ENCODE results near the gene VGLL4.

VGLL4 gene

DNA sequence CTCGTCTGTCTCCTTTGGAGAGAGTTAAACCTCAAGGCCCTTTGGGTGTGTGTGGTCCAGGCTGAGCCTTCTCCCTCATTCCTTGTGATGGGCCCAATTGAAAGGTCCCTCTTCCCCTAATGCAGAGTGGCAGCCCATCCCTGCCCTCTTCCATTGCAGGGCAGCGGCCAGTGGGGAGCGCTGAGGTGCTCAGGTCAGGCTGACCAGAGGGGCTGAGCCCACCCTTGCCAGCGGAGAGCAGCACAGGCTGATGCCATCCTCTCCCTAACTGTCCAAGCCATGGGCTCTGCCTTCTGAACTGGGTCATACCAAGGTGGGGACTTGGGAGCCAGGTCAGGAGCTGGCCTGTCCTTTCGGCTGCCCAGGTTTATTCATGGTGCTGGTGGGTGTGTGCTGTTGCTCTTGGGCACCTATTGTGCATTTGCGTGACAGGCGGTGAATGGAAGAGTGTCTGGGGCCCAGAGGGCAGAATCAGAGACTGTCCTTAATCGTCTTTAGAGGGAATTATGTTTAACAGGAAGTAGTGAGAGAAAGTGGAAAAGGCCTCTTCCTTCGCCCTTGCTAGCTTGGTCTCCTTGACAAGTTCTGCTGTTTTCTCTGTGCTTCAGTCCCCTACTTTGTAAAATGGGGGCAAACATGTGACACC lies 96.9 kb downstream of the VGLL4 start:
- ATAC-seq = no peak

GRCh38 chr3:11545186-11545851 lies 98.4 kb downstream of the VGLL4 start:
- no peak for ATAC-seq

DNA sequence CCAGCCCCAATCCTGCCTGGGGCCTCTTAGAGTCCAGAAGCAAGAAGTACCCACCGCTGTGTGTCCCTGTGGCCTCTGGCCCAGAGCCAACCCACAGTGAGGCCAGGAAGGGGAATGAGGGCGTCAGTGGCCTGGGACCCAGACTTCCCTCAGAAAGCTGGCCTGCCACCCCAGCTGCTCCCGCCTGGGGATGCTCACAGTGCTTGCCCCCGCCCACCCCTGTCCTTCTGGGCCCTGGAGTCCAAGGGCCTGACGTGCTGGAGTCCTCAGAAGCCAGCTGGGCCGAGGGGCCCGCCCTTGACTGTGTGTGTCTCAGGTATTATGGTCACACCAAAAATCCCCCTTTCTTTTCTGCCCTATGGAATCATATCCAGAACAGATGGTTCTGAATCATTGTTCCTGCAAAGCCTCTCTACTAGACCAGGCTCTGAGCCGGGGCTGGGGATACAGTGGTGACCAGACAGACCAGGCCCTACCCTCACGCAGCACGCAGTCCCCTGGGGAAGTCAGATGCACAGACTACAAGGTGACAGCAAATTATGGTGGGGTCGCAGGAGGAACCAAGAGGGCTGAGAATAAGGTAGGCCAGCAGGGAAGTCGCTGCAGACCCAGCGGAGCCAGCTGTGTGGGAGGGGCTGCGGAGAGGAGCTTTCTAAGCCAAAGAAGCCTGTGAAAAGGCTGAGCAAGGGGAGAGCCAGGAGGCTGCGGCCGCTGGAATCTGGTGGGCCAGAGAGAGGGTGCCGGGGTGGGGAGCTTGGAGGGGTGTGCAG lies 99.1 kb downstream of the VGLL4 start:
- no peak for ATAC-seq

GRCh38 chr3:11543948-11544387 lies 99.7 kb downstream of the VGLL4 start:
- no peak for ATAC-seq

- ATAC-seq = no peak
These were observed 100.4 kb downstream of the VGLL4 start for GRCh38 chr3:11543141-11543947.

- ATAC-seq = no peak
These were observed 101.2 kb downstream of the VGLL4 start for GRCh38 chr3:11542551-11542950.

DNA sequence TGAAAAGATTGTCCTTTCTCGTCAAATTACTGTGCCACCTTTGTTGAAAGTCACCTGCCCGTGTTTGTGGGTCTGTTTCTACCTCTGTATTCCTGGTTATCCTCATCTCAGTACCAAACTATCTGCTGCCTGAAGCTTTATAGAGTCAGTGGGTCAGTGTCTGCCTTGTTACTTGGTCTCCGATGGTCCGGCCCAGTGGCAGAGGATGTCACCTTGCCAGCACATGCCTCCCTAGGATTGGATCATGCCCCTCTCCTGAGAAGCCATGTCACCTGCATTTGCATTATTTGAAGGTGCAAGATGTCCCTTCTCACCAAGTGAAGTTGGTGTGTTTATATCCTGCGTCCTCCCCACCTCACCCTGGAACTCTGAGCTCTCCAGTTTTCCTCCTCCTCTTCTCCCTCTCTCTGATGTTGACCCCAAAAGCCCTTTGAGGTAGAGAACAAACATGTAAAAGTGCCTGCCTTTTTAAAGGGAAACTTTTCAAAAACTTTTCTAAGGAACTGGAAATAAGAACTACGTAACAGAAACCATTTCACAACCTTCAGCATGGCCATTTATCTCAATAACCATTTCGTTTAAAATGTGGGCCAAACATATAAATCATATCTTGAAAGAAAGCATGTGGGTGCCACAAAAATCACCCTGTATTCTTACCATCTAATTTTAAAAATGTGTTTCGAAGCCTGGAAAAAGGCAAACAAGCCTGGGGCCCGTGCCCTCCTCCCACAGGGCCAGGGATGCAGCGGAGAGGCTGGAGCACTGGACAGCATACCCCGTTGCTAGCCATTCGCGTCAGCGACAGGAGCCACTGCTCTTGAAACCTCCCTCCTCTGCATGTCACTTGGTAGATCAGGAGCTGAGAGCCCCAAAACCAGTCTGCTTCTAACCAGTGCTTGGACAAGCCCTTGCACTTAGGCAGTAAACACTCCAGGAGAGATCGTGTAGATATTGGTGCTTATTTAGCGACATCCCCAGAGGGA lies 102.1 kb downstream of the VGLL4 start:
- no peak for ATAC-seq

DNA sequence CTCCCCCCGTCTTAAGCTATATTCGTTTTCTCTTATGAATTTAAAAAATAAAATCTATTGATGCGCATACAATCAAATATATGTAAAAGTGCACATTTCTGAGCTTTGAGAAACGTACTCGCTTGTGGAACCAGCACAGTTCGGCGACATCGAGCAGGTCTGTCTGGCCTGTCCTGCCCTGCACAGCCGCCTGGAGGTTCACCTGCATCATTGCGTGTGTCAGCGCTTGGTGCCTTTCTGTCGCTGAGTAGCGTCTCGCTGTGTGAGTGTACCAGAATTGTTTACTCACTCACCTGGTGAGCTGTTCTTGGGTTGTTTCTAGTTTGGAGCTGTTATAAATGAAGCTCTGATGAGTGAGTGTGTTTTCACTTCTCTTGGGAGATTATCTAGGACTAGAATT lies 104.0 kb downstream of the VGLL4 start:
- no peak for ATAC-seq

DNA sequence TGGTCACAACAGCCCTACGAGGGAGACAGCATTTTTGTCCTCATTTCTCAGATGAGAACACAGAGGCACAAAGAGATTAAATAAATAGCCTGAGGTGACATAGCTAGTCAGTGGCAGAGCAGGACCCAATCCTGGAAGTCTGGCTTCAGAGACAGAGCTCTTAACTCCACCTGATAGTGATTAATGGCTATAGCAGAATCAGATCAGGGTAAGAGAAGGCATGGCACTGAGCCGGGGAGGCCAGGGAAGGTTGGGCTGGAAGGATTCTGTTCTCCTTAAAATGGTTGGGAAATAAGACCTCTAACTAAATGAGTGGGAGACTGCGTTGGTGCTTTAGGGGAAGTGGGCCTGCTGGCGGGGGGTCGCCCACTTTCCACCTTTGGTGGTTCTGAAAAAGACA lies 104.5 kb downstream of the VGLL4 start:
- ATAC-seq = no peak

DNA sequence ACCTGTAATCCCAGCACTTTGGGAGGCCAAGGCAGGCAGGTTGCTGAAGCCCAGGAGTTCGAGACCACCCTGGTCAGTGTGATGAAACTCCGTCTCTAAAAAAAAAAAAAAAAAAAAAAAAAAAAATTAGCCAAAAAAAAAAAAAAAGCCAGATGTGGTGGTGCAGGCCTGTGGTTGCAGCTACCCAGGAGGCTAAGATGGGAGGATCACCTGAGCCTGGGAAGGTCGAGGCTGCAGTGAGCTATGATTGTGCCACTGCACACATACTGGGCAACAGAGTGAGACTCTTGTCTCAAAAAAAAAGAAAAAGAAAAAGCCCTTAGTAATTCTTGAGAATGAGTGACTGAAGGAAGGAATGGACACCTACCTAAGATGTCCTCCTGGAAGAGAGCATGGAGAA lies 105.1 kb downstream of the VGLL4 start:
- no peak for ATAC-seq

- ATAC-seq = no peak
These were observed 106.6 kb downstream of the VGLL4 start for GRCh38 chr3:11536936-11537612.

- no peak for ATAC-seq
These were observed 107.4 kb downstream of the VGLL4 start for GRCh38 chr3:11536132-11536935.

- no peak for ATAC-seq
These were observed 108.3 kb downstream of the VGLL4 start for GRCh38 chr3:11535243-11535960.

DNA sequence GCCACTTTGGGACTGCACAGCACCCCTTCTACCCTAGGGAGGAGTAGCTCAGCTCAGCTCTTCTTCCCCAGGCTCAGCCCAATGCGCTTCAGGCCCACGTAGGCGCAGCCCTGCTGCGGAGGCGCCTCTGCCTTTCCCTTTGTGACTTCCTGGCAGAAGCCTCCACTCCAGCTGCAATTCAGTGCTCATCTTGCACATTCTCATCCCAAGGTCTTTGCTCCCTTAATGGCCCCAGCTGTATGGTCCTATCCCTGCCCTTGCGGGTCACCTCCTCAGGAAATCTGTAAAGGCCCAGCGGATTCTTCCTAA lies 109.0 kb downstream of the VGLL4 start:
- no peak for ATAC-seq

- no peak for ATAC-seq
These were observed 109.5 kb downstream of the VGLL4 start for GRCh38 chr3:11534011-11534792.

DNA sequence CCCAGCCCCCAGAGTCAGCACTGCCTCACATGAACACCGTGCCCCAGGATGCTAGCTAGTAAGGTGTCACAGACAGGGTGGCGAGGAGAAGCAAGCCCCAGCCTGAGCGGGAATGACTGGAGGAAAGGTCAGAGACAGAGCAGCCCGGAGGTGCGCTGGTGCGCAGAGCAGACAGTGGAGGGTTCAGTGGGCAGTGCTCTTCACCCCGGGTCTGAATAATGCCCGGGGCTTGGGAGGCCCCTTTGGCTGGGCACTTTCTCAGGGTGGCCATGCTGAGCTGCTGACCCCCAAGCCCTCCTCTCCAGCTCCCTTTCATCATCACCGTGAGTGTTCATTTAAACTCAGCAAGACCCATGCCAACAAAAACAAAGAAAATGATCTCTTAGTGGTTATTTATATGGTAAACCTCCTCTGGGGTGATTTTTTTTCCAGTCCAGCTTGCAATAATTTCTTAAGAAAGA lies 110.8 kb downstream of the VGLL4 start:
- ATAC-seq = no peak

DNA sequence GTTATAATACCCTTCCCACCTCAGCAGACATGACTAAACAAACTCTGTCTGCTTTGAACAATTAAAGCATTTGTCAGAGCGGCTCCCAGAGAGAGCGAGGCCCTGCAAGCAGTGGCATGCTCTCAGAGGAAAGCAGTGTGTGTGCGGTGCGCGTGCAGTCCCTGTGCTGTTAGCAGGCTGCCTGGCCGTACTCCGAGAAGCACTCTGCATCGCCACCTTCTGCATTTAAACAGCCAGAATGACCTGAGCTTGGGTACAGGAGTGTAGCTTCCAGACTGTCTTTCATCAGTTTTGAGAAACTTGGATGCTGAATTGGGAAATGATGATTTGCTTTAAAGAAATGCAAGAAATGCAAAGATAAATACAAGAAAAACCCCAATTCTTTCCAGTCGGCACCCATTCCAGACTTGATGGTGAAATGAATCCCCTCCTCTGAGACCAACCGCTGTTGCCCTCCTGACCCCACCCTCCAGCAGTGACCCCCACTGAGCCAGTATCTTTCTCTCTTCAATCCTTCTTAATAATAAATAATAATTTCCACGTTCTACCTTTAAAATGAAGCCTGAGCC lies 113.5 kb downstream of the VGLL4 start:
- no peak for ATAC-seq

DNA sequence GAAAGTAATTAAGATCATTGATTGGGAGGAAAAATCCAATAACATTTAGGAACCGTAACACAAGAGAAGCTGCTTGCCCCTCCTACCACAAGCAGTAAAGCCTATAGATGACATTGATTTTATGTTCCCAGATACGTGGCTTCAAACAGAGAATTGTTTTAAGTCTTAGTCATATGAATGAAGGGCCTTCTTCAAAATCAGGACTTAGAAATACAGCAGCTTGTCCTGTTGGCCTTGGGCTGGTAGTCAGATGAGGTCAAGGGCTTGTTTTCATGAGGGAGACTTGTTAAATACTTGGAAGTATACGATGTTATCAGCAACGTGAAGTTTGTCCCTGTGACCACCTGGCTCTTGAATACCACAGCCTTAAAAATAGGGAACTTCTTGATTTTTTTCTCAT lies 114.4 kb downstream of the VGLL4 start:
- no peak for ATAC-seq
